Smooth muscle cell (in vitro differentiated cells): ENCODE results near the gene ADAMTSL3. TPM values are rescaled to one million over a fixed set of nuclear protein-coding genes. Genes with fewer than 3 reads are reported as not detected.

Experiments used
- DNase-seq: peaks from one replicate; lab custom pipeline; 2025; ENCODE audit not compliant: unreplicated experiment; lab: John Stamatoyannopoulos, UW
- H2AFZ ChIP-seq: fragments of 200-600 bp; sonication (generic); 2 replicates; pipeline ENCODE4 v1.6.0; 2016; ENCODE audit warnings: antibody characterized with exemption, low read depth, mild to moderate bottlenecking
- H3F3A ChIP-seq: fragments of 200-600 bp; sonication (generic); 2 replicates; pipeline ENCODE4 v1.6.0; 2017; ENCODE audit warnings: antibody characterized with exemption, low read depth
- H3K27ac ChIP-seq: fragments of 200-600 bp; sonication (generic); 2 replicates; pipeline ENCODE4 v1.5.1; 2016; ENCODE audit warnings: low read depth, mild to moderate bottlenecking
- H3K27me3 ChIP-seq: fragments of 200-600 bp; sonication (generic); 2 replicates; pipeline ENCODE4 v1.6.1; 2016; ENCODE audit warnings: low read depth, mild to moderate bottlenecking
- H3K36me3 ChIP-seq: fragments of 200-600 bp; sonication (generic); 2 replicates; pipeline ENCODE4 v1.5.1; 2016; ENCODE audit warnings: low read depth
- H3K4me1 ChIP-seq: fragments of 200-600 bp; sonication (generic); 2 replicates; pipeline ENCODE4 v1.5.1; 2016; ENCODE audit warnings: low read depth
- H3K4me2 ChIP-seq: fragments of 200-600 bp; sonication (generic); 2 replicates; pipeline ENCODE4 v1.6.0; 2016; ENCODE audit warnings: mild to moderate bottlenecking
- H3K4me3 ChIP-seq: fragments of 200-600 bp; sonication (generic); 2 replicates; pipeline ENCODE4 v1.5.1; 2016; ENCODE audit warnings: mild to moderate bottlenecking
- H3K79me2 ChIP-seq: fragments of 200-600 bp; sonication (generic); 2 replicates; pipeline ENCODE4 v1.6.0; 2016; ENCODE audit warnings: low read depth, mild to moderate bottlenecking
- H3K9ac ChIP-seq: fragments of 200-600 bp; sonication (generic); 2 replicates; pipeline ENCODE4 v1.6.0; 2016; ENCODE audit warnings: low read depth
- H3K9me3 ChIP-seq: fragments of 200-600 bp; sonication (generic); replicated peaks from 2 replicates; pipeline ENCODE4 v1.5.1; 2016; ENCODE audit warnings: low read depth
- H4K20me1 ChIP-seq: fragments of 200-600 bp; sonication (generic); 2 replicates; pipeline ENCODE4 v1.6.0; 2016; ENCODE audit warnings: low read depth
- CTCF ChIP-seq: fragments of 200-600 bp; sonication (generic); IDR thresholded peaks from 2 replicates; pipeline ENCODE4 v1.5.1; 2017; ENCODE audit warnings: borderline replicate concordance, mild to moderate bottlenecking, antibody characterized with exemption; ENCODE audit not compliant: insufficient read depth, poor library complexity, severe bottlenecking
- WGBS: methylation state at CpG from one replicate; pipeline ENCODE4 v1.1.7; 2016; ENCODE audit warnings: low lambda C conversion rate; 5-methylcytosine and 5-hydroxymethylcytosine counted together
- polyA plus RNA-seq: library from polyadenylated mRNA; unstranded; fragments of >200 nt; fragmentation: Nextera tagmentation; extraction: Ambion mirVana; gene quantifications from 2 replicates; pipeline ENCODE4 v1.2.1, GENCODE V29; 2016
- total RNA-seq: library from RNA; depleted of rRNA; stranded (reverse); fragments of >200 nt; gene quantifications from 2 replicates; pipeline ENCODE4 v1.2.3, GENCODE V29; 2014

Gene ADAMTSL3
- total and polyA plus RNA-seq, 2 experiments from 2014 or later, result 0.17 to 0.22 TPM

GRCh38 chr15:83917432-83917831, 263.5 kb downstream of the ADAMTSL3 start:
- Histone ChIP-seq H3K79me2 (no peaks in the 10 kb centered on the region), H4K20me1 (no peaks in the 10 kb centered on the region), H2AFZ (no peak overlapping the region), H3K27me3 (no peaks in the 10 kb centered on the region), H3K4me1 (no peaks in the 10 kb centered on the region), H3K9ac (no peak overlapping the region), H3F3A (no peaks in the 10 kb centered on the region), H3K4me3 (no peak overlapping the region), H3K4me2 (no peak overlapping the region), H3K9me3 (no peaks in the 10 kb centered on the region), H3K27ac (no peak overlapping the region), H3K36me3 (no peaks in the 10 kb centered on the region)
- no peak for DNase-seq
- no peak for TF ChIP-seq CTCF
- 48% methylated on average over 1 of the region's 1 CpG for WGBS

DNA sequence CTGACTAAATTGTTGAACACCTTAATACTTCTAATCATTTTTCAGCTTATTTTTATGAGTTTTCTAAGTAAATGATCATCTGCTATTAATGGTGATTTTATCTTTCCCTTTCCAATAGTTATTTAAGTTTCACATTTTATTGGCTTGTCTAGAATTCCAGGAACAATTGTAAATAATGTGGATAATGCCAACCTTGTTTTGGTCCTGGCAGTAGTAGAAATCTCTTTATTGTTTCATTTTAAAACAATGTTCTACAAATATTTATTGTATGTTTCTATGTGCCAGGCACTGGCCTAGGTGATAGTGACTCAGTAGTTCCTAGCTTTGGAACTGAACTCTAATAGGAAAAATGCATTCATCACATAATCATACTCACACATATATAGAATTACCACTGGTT, 264.1 kb downstream of the ADAMTSL3 start:
- H3K36me3 ChIP-seq, result no peaks in the 10 kb centered on the region
- no peak overlapping the region for H3K4me2 ChIP-seq
- H3K27me3 ChIP-seq, result no peaks in the 10 kb centered on the region
- no peak overlapping the region for H3K27ac ChIP-seq
- no peaks in the 10 kb centered on the region for H3F3A ChIP-seq
- no peak for TF ChIP-seq CTCF
- DNase-seq, result no peak
- H2AFZ ChIP-seq, result no peak overlapping the region
- no peaks in the 10 kb centered on the region for H3K9me3 ChIP-seq
- H3K4me3 ChIP-seq, result no peak overlapping the region
- no peak overlapping the region for H3K9ac ChIP-seq
- H3K79me2 ChIP-seq, result no peaks in the 10 kb centered on the region
- no peaks in the 10 kb centered on the region for H3K4me1 ChIP-seq
- H4K20me1 ChIP-seq, result no peaks in the 10 kb centered on the region

- Histone ChIP-seq H3K27me3 (no peaks in the 10 kb centered on the region), H3K27ac (no peak overlapping the region), H3K4me3 (no peak overlapping the region), H3K9me3 (no peaks in the 10 kb centered on the region), H3K4me1 (no peaks in the 10 kb centered on the region), H2AFZ (no peak overlapping the region), H3F3A (no peaks in the 10 kb centered on the region), H4K20me1 (no peaks in the 10 kb centered on the region), H3K36me3 (no peaks in the 10 kb centered on the region), H3K79me2 (no peaks in the 10 kb centered on the region), H3K9ac (no peak overlapping the region), H3K4me2 (no peak overlapping the region)
- WGBS, result 78% methylated on average over 5 of the region's 5 CpGs
- TF ChIP-seq CTCF, result no peak
- DNase-seq, result no peak
Measured at GRCh38 chr15:83919319-83919830, 265.5 kb downstream of the ADAMTSL3 start.

DNA sequence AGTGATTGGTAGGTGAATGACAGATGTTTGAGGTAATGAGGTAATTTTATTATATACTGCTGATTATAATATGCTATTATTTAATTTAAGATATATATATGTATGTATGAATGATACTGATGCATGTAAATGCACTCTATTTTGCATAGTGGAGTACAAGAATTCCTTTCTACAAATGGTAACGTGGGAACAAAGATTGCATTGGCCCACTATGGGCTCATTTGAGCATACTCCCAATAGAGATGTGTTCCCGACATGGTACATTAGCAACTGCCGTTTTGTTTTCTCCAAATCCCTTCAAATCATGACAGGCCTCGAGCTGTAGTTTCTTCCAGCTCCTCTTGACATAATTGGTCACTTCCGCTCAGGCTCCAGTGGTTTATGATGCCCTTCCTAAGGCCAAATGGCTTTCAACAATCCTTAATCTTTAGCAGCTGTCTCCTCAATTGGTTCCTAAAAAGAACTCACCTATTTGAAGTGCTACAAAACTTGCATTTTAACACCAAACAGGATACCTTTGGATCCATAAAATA, 266.1 kb downstream of the ADAMTSL3 start:
- TF ChIP-seq CTCF, result no peak
- Histone ChIP-seq H3K4me1 (no peaks in the 10 kb centered on the region), H4K20me1 (no peaks in the 10 kb centered on the region), H3K4me3 (no peak overlapping the region), H2AFZ (no peak overlapping the region), H3K27ac (no peak overlapping the region), H3K79me2 (no peaks in the 10 kb centered on the region), H3K27me3 (no peaks in the 10 kb centered on the region), H3K4me2 (no peak overlapping the region), H3K9me3 (no peaks in the 10 kb centered on the region), H3K9ac (no peak overlapping the region), H3K36me3 (no peaks in the 10 kb centered on the region), H3F3A (no peaks in the 10 kb centered on the region)
- no peak for DNase-seq
- WGBS, result 78% methylated on average over 5 of the region's 5 CpGs
